Psoas muscle (tissue), 8 donors: ENCODE data around the gene FREM1. TPM values are rescaled to one million over a fixed set of nuclear protein-coding genes. Genes with fewer than 3 reads are reported as not detected.

Experiments
- ATAC-seq, 4 donors: fragments of 200-7000 bp; cut with Tn5 transposase; one replicate each; pipeline ENCODE4 v1.9.1; 2020; ENCODE audit warnings: moderate library complexity in 3 of 4, mild to moderate bottlenecking in 2 of 4
- DNase-seq, 2 donors: peaks; one replicate each; pipeline ENCODE4 v3.0.0-alpha.2; 2020
- H3K27ac ChIP-seq: fragments of 200-600 bp; one replicate; pipeline ENCODE4 v1.8.0; 2022
- H3K27me3 ChIP-seq, 3 donors: fragments of 200-600 bp in 1 of 3; one replicate each; pipeline versions ENCODE4 v1.6.1 to v1.8.0; 2013 to 2022; ENCODE audit warnings: low read length in 2 of 3, mild to moderate bottlenecking in 2 of 3, moderate library complexity in 1 of 3; ENCODE audit not compliant: insufficient read depth in 3 of 3
- H3K36me3 ChIP-seq, 2 donors: fragments of 200-600 bp in 1 of 2; one replicate each; pipeline versions ENCODE4 v1.6.1 to v1.8.0; 2013 to 2022; ENCODE audit warnings: low read depth in 1 of 2, mild to moderate bottlenecking in 1 of 2, moderate library complexity in 1 of 2; ENCODE audit not compliant: insufficient read depth in 1 of 2
- H3K4me1 ChIP-seq: fragments of 200-600 bp; one replicate; pipeline ENCODE4 v1.8.0; 2022
- H3K4me3 ChIP-seq: fragments of 200-600 bp; one replicate; pipeline ENCODE4 v1.8.0; 2022; ENCODE audit warnings: mild to moderate bottlenecking
- H3K9me3 ChIP-seq: fragments of 200-600 bp; one replicate; pipeline ENCODE4 v1.8.0; 2022
- WGBS, 3 donors: extraction: QIAGEN DNeasy Blood & Tissue Kit; methylation state at CpG; one replicate each; pipeline versions ENCODE4 v1.1.6 to v1.1.7; 2013; 5-methylcytosine and 5-hydroxymethylcytosine counted together
- intact Hi-C, 2 donors: fragments of 100-400 bp; cut with DNase I; formaldehyde crosslinking; loops; one replicate each; pipeline versions ENCODE4 v1.11.0 to v1.14.2; 2022
- polyA plus RNA-seq, 3 donors: library from polyadenylated mRNA; stranded (reverse); fragments of 200-250 nt; gene quantifications; one replicate each; pipeline ENCODE4 v1.2.3, GENCODE V29; 2013
- total RNA-seq, 4 donors: library from RNA; stranded (reverse); fragmentation: NEBNext Ultra II Directional in 2 of 4; extraction: Animal tissue kit (Norgen Biotek cat#: 25700) in 2 of 4; gene quantifications; one replicate each; pipeline versions ENCODE4 v1.2.1 to v1.2.4, GENCODE V29; 2021 to 2023
- TF ChIP-seq, protein P1 (sequence below): fragments of 200-600 bp; IDR thresholded peaks from one replicate; pipeline ENCODE4 v1.8.0; 2022; ENCODE audit warnings: antibody characterized with exemption
- donor health status: healthy with polysubstance abuse.
- donor health status: DM: no; HTN: no; CAD: no; lungs with moderate emphysema.
- donor health status: Bipolar disorder and iron deficiency.
- donor health status: healthy.
- donor health status: DM: yes; HTN: yes; CAD: no.
- donor health status: DM: no; HTN: no; CAD: no.
- donor health status: DM: no; HTN: no; CAD: no.
- donor health status: DM: yes; HTN: yes; CAD: no.

FREM1 gene
- total and polyA plus RNA-seq, 7 donors: 0.20 to 3.7 (median 0.79) TPM

DNA sequence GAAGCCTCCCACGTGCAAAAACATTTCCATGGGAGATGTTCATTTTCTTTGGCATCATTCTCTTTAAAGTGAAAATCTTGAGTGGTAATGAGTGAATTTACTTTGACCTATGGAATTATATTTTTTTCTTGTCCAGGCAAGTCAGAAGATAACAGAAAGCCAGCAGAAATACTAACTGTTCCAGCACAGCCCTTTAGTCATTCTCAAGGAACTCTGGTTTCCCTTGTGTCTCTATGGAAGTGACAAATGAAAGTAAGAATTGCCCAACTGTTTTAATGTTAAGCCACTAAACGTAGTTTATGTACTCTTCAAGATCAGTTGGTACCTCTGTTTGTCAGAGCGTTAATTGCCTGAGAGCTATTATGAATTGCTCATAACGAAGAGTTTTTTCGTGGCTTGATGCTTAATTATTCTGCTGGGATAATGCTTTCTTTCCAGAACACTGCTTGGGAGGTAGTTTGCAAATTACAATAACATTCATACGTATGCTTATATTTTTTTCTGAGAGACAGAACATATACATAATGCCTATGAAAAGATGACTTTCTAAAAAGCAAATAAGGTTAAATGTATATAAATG lies 103.2 kb downstream of the FREM1 start:
- no peak overlapping the region for H3K27ac ChIP-seq
- intact Hi-C loops: loop anchor here in 1 of 2 donors (10.0 kb wide), 1 partner anchor 158 kb away; no protein-coding TSS in a partner anchor
- H3K36me3 ChIP-seq: no peaks in the 10 kb centered on the region
- TF ChIP-seq, protein P1, sequence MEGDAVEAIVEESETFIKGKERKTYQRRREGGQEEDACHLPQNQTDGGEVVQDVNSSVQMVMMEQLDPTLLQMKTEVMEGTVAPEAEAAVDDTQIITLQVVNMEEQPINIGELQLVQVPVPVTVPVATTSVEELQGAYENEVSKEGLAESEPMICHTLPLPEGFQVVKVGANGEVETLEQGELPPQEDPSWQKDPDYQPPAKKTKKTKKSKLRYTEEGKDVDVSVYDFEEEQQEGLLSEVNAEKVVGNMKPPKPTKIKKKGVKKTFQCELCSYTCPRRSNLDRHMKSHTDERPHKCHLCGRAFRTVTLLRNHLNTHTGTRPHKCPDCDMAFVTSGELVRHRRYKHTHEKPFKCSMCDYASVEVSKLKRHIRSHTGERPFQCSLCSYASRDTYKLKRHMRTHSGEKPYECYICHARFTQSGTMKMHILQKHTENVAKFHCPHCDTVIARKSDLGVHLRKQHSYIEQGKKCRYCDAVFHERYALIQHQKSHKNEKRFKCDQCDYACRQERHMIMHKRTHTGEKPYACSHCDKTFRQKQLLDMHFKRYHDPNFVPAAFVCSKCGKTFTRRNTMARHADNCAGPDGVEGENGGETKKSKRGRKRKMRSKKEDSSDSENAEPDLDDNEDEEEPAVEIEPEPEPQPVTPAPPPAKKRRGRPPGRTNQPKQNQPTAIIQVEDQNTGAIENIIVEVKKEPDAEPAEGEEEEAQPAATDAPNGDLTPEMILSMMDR: no peak
- no peak for ATAC-seq
- DNase-seq: no peak
- H3K4me1 ChIP-seq: no peaks in the 10 kb centered on the region
- H3K9me3 ChIP-seq: no peaks in the 10 kb centered on the region
- 83 to 87% (median 83%) methylated on average over 6 of the region's 6 CpGs for WGBS, 3 donors
- H3K27me3 ChIP-seq: no peaks in the 10 kb centered on the region
- H3K4me3 ChIP-seq: no peak overlapping the region

DNA sequence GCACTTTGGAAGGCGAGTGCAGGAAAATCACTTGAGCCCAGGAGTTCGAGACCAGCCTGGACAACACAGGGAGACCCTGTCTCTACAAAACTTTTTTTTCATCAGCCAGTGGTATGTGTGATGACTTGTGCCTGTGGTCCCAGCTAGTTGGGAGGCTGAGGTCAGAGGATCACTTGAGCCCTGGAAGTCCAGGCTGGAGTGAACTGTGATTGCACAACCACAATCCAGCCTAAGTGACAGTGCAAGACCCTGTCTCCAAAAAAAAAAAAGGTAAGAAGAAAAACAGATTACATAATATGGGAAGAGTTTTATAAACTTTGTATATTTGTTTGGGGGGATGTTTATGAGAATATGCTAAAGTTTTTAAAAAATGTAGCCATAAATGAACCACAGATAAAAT lies 111.2 kb downstream of the FREM1 start:
- no peak overlapping the region for H3K4me3 ChIP-seq
- H3K27ac ChIP-seq: no peak overlapping the region
- DNase-seq (no peak), ATAC-seq (no peak)
- no peaks in the 10 kb centered on the region for H3K9me3 ChIP-seq
- 96 to 100% (median 97%) methylated on average over 2 of the region's 2 CpGs for WGBS, 3 donors
- H3K27me3 ChIP-seq: no peaks in the 10 kb centered on the region
- no peaks in the 10 kb centered on the region for H3K36me3 ChIP-seq
- TF ChIP-seq, protein P1: no peak
- intact Hi-C loops: no loop called here
- peaks cover 11% of the 10 kb centered on the region for H3K4me1 ChIP-seq

DNA sequence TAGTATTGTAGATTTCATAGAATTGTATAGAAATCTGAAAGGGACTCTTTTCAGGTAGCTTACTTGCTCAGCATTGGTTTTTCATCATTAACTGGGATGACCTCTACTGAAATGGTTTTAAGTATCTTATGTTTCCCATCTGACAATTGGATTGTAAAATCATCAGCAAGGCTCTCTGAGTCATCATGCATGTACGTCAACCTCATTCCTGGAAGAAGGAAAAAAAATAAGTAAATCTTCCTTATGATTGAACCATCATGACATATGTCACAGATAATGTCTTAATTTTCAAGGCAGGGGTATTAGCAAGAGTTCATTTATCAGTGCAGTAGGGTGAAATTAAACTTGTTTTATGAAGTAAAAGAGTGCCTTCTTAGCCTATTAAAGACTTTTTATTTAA lies 112.8 kb downstream of the FREM1 start:
- ATAC-seq (no peak), DNase-seq (no peak)
- no peaks in the 10 kb centered on the region for H3K27me3 ChIP-seq
- intact Hi-C loops: no loop called here
- 46 to 60% (median 60%) methylated on average over 1 of the region's 1 CpG for WGBS, 3 donors
- no peak overlapping the region for H3K27ac ChIP-seq
- H3K4me1 ChIP-seq: peaks cover 11% of the 10 kb centered on the region
- H3K4me3 ChIP-seq: no peak overlapping the region
- TF ChIP-seq, protein P1: no peak
- no peaks in the 10 kb centered on the region for H3K9me3 ChIP-seq
- no peaks in the 10 kb centered on the region for H3K36me3 ChIP-seq

DNA sequence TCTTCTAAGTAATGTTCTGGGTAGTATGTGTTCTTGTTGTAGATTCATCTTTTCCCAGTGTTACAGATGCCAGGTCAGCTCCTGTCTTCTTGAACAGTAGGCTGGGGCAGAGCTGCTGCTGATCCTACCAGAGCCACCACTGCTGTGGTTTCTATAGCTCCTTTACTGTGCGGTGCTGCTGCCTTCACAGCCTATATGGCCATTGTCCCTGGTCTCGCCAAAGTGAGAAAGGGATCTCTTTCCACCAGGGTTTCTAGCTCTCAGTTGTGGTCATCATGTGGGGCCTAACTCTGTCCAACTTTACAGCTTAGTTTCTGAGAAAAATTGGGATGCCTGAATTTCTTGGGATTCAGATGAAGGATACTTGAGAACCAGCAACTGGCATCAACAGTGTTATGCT lies 116.8 kb downstream of the FREM1 start:
- 95 to 98% (median 96%) methylated on average over 2 of the region's 2 CpGs for WGBS, 3 donors

More for the DNA sequence above, 116.8 kb downstream of the FREM1 start:
- Histone ChIP-seq H3K9me3 (no peaks in the 10 kb centered on the region), H3K36me3 (no peaks in the 10 kb centered on the region), H3K27ac (no peak overlapping the region), H3K4me3 (no peak overlapping the region), H3K27me3 (no peaks in the 10 kb centered on the region), H3K4me1 (no peaks in the 10 kb centered on the region)
- TF ChIP-seq, protein P1: no peak
- intact Hi-C loops: no loop called here
- no peak for DNase-seq
- no peak for ATAC-seq
